Measurements from ENCODE around the gene RANBP17. TPM values are rescaled to one million over a fixed set of nuclear protein-coding genes. Genes with fewer than 3 reads are reported as not detected.

The RANBP17 gene
- total and polyA plus RNA-seq, 8 donors: 3.5 to 11.3 (median 7.9) TPM

- Histone ChIP-seq H3K9me3 (no peaks in the 10 kb centered on the region), H3K27ac (no peak overlapping the region), H3K4me1 (peaks cover 0 to 20% (median 6%) of the 10 kb centered on the region in 3 donors), H3K36me3 (no peaks in the 10 kb centered on the region), H3K4me3 (peak overlapping the region in 1 of 4 donors; percentile 25), H3K27me3 (peaks cover 0 to 84% (median 39%) of the 10 kb centered on the region in 4 donors)
- DNase-seq: no peak
- ATAC-seq: no peak
- TF ChIP-seq CTCF (IDR thresholded peaks at IDR 0.05): no peak
- FAIRE-seq: no peak
- 3 to 5% methylated on average over 41 of the region's 41 CpGs for WGBS, 2 donors
- intact Hi-C loops (cut with DNase I): no loop called here
Measured at GRCh38 chr5:171310819-171311321, 449.1 kb downstream of the RANBP17 start.

GRCh38 chr5:171311322-171312077 is 449.7 kb downstream of the RANBP17 start:
- Histone ChIP-seq H3K9me3 (no peaks in the 10 kb centered on the region), H3K4me1 (peaks cover 2 to 26% (median 12%) of the 10 kb centered on the region in 3 donors), H3K4me3 (peak overlapping the region in 1 of 4 donors; percentile 25), H3K36me3 (no peaks in the 10 kb centered on the region), H3K27me3 (peaks cover 0 to 88% (median 42%) of the 10 kb centered on the region in 4 donors), H3K27ac (no peak overlapping the region)
- TF ChIP-seq CTCF (IDR thresholded peaks at IDR 0.05): no peak
- FAIRE-seq: no peak
- 2 to 3% methylated on average over 68 to 74 of the region's 74 CpGs for WGBS, 2 donors
- peak in 1 of 6 donors; percentile 63 for DNase-seq
- intact Hi-C loops (cut with DNase I): no loop called here
- ATAC-seq: peak in 2 of 4 donors; percentile 31 to 41

GRCh38 chr5:171312129-171312974 is 450.5 kb downstream of the RANBP17 start:
- no peak for ATAC-seq
- H3K9me3 ChIP-seq: no peaks in the 10 kb centered on the region
- H3K4me1 ChIP-seq: peaks cover 8 to 31% (median 12%) of the 10 kb centered on the region in 3 donors
- no peak overlapping the region for H3K27ac ChIP-seq
- peak overlapping the region in 1 of 4 donors; percentile 25 for H3K4me3 ChIP-seq
- FAIRE-seq: no peak
- DNase-seq: peak in 2 of 6 donors; percentile 65 to 68
- WGBS, 2 donors: 5% methylated on average over 67 to 74 of the region's 74 CpGs
- H3K36me3 ChIP-seq: no peaks in the 10 kb centered on the region
- peaks cover 0 to 80% (median 42%) of the 10 kb centered on the region in 4 donors for H3K27me3 ChIP-seq
- intact Hi-C loops (cut with DNase I): no loop called here
- TF ChIP-seq CTCF (IDR thresholded peaks at IDR 0.05): no peak

GRCh38 chr5:171313481-171314206 is 451.8 kb downstream of the RANBP17 start:
- TF ChIP-seq CTCF (IDR thresholded peaks at IDR 0.05): no peak
- Histone ChIP-seq H3K4me3 (no peak overlapping the region), H3K4me1 (peaks cover 8 to 31% (median 12%) of the 10 kb centered on the region in 3 donors), H3K27ac (no peak overlapping the region), H3K36me3 (no peaks in the 10 kb centered on the region), H3K27me3 (peaks cover 0 to 80% (median 34%) of the 10 kb centered on the region in 4 donors), H3K9me3 (no peaks in the 10 kb centered on the region)
- no peak for ATAC-seq
- FAIRE-seq: no peak
- WGBS, 2 donors: 7 to 10% methylated on average over 36 to 37 of the region's 37 CpGs
- intact Hi-C loops (cut with DNase I): no loop called here
- DNase-seq: no peak

Data from pancreas (tissue), 10 donors.